Natural killer cell (primary cell): ENCODE measurements around the gene IFNAR2. TPM values are rescaled to one million over a fixed set of nuclear protein-coding genes. Genes with fewer than 3 reads are reported as not detected.

Experiments used
- ATAC-seq, 3 donors: fragments of 150-1000 bp in 2 of 3; fragments of 200-7000 bp in 1 of 3; cut with Tn5 transposase; 1 replicate in 1 of 3; 2 replicates in 2 of 3; pipeline ENCODE4 v1.10.0; 2021; ENCODE audit warnings: mild to moderate bottlenecking in 2 of 3, moderate library complexity in 2 of 3
- DNase-seq, 2 donors: peaks; one replicate each; pipeline versions ENCODE4 v3.0.0 to v3.0.0-alpha.2; 2013 to 2021; ENCODE audit warnings: mixed read lengths in 1 of 2
- H3K27ac ChIP-seq: one replicate; pipeline ENCODE4 v1.5.1; 2013; ENCODE audit warnings: mild to moderate bottlenecking, low read length
- H3K27me3 ChIP-seq: one replicate; pipeline ENCODE4 v1.6.1; 2013; ENCODE audit warnings: low read length; ENCODE audit not compliant: control insufficient read depth, insufficient read depth
- H3K36me3 ChIP-seq: one replicate; pipeline ENCODE4 v1.6.1; 2013; ENCODE audit warnings: low read length; ENCODE audit not compliant: control insufficient read depth, insufficient read depth
- H3K4me1 ChIP-seq: one replicate; pipeline ENCODE4 v1.6.1; 2013; ENCODE audit warnings: low read length; ENCODE audit not compliant: control insufficient read depth, insufficient read depth
- H3K4me3 ChIP-seq: one replicate; pipeline ENCODE4 v1.5.1; 2013; ENCODE audit warnings: low read length
- H3K9me3 ChIP-seq: one replicate; pipeline ENCODE4 v1.6.1; 2013; ENCODE audit warnings: low read length; ENCODE audit not compliant: control insufficient read depth, insufficient read depth
- H3K27ac Mint-ChIP-seq, 2 donors: one replicate each; pipeline ENCODE4 v1.8.0; 2022; ENCODE audit warnings: mild to moderate bottlenecking in 2 of 2, mixed read lengths in 2 of 2, moderate library complexity in 1 of 2
- H3K27me3 Mint-ChIP-seq, 2 donors: one replicate each; pipeline ENCODE4 v1.8.0; 2022; ENCODE audit warnings: low read depth in 2 of 2, mixed read lengths in 2 of 2
- H3K36me3 Mint-ChIP-seq: one replicate; pipeline ENCODE4 v1.8.0; 2022; ENCODE audit warnings: mixed read lengths
- H3K4me1 Mint-ChIP-seq, 2 donors: one replicate each; pipeline ENCODE4 v1.8.0; 2022; ENCODE audit warnings: mixed read lengths in 2 of 2
- H3K4me3 Mint-ChIP-seq: one replicate; pipeline ENCODE4 v1.8.0; 2022; ENCODE audit warnings: mild to moderate bottlenecking, moderate library complexity, mixed read lengths
- H3K9me3 Mint-ChIP-seq, 2 donors: one replicate each; pipeline ENCODE4 v1.8.0; 2022; ENCODE audit warnings: mixed read lengths in 2 of 2
- CTCF ChIP-seq: fragments of 200-600 bp; IDR thresholded peaks from one replicate; pipeline ENCODE4 v1.8.0; 2022; ENCODE audit warnings: antibody characterized with exemption
- WGBS: methylation state at CpG from one replicate; pipeline ENCODE4 v1.1.7; 2013; ENCODE audit warnings: missing lambda C conversion rate; ENCODE audit not compliant: insufficient coverage; 5-methylcytosine and 5-hydroxymethylcytosine counted together
- intact Hi-C: fragments of 100-400 bp; cut with micrococcal nuclease; formaldehyde crosslinking; loops from one replicate; pipeline ENCODE4 v1.14.2; 2022
- total RNA-seq, 4 donors: library from RNA; stranded (reverse); fragments of 120-200 nt in 1 of 4; gene quantifications; one replicate each; pipeline versions ENCODE4 v1.2.3 to v1.2.4, GENCODE V29; 2013 to 2022

The IFNAR2 gene
- total RNA-seq, 3 donors from 2014 or later (not counting 1 experiment from before 2014, with no cell fraction given) = 65.4 to 105 (median 70.9) TPM

GRCh38 chr21:33245289-33245918, 15.7 kb downstream of the IFNAR2 start:
- Histone ChIP-seq H3K27me3 (no peaks in the 10 kb centered on the region), H3K9me3 (no peaks in the 10 kb centered on the region), H3K27ac (peak overlapping the region; percentile 60), H3K4me1 (peaks cover 60% of the 10 kb centered on the region), H3K36me3 (peaks cover 61% of the 10 kb centered on the region), H3K4me3 (no peak overlapping the region)
- intact Hi-C loops = no loop called here
- TF ChIP-seq CTCF = no peak
- Mint-ChIP-seq H3K36me3 (peaks cover 47% of the 10 kb centered on the region), H3K4me1 (peaks cover 78 to 86% of the 10 kb centered on the region in 2 donors), H3K27ac (peak overlapping the region; percentile 84 to 98), H3K4me3 (peak overlapping the region; percentile 79), H3K9me3 (no peaks in the 10 kb centered on the region), H3K27me3 (no peaks in the 10 kb centered on the region)
- ATAC-seq (no peak), DNase-seq (no peak)
- 96% methylated on average over 4 of the region's 4 CpGs for WGBS

- 83% methylated on average over 4 of the region's 5 CpGs for WGBS
- no peak for TF ChIP-seq CTCF
- ATAC-seq (no peak), DNase-seq (no peak)
- H3K36me3 ChIP-seq = peaks cover 70% of the 10 kb centered on the region
- H3K9me3 ChIP-seq = no peaks in the 10 kb centered on the region
- no peak overlapping the region for H3K4me3 ChIP-seq
- H3K36me3 Mint-ChIP-seq = peaks cover 47% of the 10 kb centered on the region
- H3K27ac Mint-ChIP-seq = peak overlapping the region; percentile 84 to 98
- H3K4me3 Mint-ChIP-seq = no peak overlapping the region
- no peaks in the 10 kb centered on the region for H3K27me3 ChIP-seq
- H3K9me3 Mint-ChIP-seq = no peaks in the 10 kb centered on the region
- peaks cover 76 to 86% of the 10 kb centered on the region in 2 donors for H3K4me1 Mint-ChIP-seq
- H3K4me1 ChIP-seq = peaks cover 56% of the 10 kb centered on the region
- no peaks in the 10 kb centered on the region for H3K27me3 Mint-ChIP-seq
- intact Hi-C loops = no loop called here
- H3K27ac ChIP-seq = no peak overlapping the region
Observed at GRCh38 chr21:33246506-33246905, 16.8 kb downstream of the IFNAR2 start.

- intact Hi-C loops = no loop called here
- peaks cover 48% of the 10 kb centered on the region for H3K36me3 Mint-ChIP-seq
- DNase-seq = peak in 1 of 2 donors; percentile 36
Observed at GRCh38 chr21:33246963-33247362, 17.2 kb downstream of the IFNAR2 start.

More at GRCh38 chr21:33246963-33247362, 17.2 kb downstream of the IFNAR2 start:
- Histone ChIP-seq H3K4me3 (no peak overlapping the region), H3K36me3 (peaks cover 73% of the 10 kb centered on the region), H3K9me3 (no peaks in the 10 kb centered on the region), H3K4me1 (peaks cover 51% of the 10 kb centered on the region), H3K27ac (no peak overlapping the region), H3K27me3 (no peaks in the 10 kb centered on the region)
- ATAC-seq = no peak
- H3K27ac Mint-ChIP-seq = peak overlapping the region; percentile 84 to 98
- no peaks in the 10 kb centered on the region for H3K9me3 Mint-ChIP-seq
- TF ChIP-seq CTCF = no peak
- 83% methylated on average over 6 of the region's 7 CpGs for WGBS
- H3K27me3 Mint-ChIP-seq = no peaks in the 10 kb centered on the region
- H3K4me1 Mint-ChIP-seq = peaks cover 72 to 82% of the 10 kb centered on the region in 2 donors
- H3K4me3 Mint-ChIP-seq = no peak overlapping the region
